GM12892 (cell line): ENCODE results near the gene PROX1.

ENCODE experiments used
- DNase-seq: peaks from one replicate; pipeline ENCODE4 v3.0.0; 2011; ENCODE audit not compliant: insufficient read length
- FAIRE-seq: peaks from 2 replicates; lab custom pipeline; 2011; peaks lifted over from hg19 to GRCh38; lab: Jason Lieb, UNC
- POLR2A ChIP-seq: IDR thresholded peaks from 2 replicates; pipeline ENCODE4 v1.6.1; 2011; ENCODE audit warnings: low read depth, low read length, control low read depth
- POLR2AphosphoS5 ChIP-seq: IDR thresholded peaks from 2 replicates; pipeline ENCODE4 v1.6.1; 2011; ENCODE audit warnings: low read depth, low read length, control low read depth
- TAF1 ChIP-seq: IDR thresholded peaks from 2 replicates; pipeline ENCODE4 v1.6.1; 2011; ENCODE audit warnings: low read depth, mild to moderate bottlenecking, control low read depth, low read length, borderline replicate concordance

Gene PROX1

DNA sequence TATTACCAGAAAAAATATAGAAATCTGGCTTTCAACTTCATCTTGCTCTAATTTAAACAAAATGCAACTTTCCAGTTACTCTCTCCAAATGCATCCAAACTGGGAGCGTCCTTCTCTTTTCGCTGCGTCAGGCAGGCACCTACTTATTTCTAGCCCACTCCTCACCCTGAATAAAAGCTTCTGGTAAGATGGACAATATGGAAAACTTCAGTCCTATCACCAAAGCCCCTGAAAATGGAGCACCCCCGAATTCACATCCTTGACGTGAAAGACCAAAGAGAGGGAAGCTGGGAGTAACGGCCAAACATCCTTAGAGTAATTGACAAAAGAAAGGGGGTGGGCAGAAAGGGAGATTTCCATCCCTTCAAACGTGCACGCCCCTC is 5.5 kb upstream of the PROX1 start:
- TF ChIP-seq POLR2AphosphoS5 (no peak), POLR2A (no peak), TAF1 (no peak)
- DNase-seq (no peak), FAIRE-seq (no peak)

DNA sequence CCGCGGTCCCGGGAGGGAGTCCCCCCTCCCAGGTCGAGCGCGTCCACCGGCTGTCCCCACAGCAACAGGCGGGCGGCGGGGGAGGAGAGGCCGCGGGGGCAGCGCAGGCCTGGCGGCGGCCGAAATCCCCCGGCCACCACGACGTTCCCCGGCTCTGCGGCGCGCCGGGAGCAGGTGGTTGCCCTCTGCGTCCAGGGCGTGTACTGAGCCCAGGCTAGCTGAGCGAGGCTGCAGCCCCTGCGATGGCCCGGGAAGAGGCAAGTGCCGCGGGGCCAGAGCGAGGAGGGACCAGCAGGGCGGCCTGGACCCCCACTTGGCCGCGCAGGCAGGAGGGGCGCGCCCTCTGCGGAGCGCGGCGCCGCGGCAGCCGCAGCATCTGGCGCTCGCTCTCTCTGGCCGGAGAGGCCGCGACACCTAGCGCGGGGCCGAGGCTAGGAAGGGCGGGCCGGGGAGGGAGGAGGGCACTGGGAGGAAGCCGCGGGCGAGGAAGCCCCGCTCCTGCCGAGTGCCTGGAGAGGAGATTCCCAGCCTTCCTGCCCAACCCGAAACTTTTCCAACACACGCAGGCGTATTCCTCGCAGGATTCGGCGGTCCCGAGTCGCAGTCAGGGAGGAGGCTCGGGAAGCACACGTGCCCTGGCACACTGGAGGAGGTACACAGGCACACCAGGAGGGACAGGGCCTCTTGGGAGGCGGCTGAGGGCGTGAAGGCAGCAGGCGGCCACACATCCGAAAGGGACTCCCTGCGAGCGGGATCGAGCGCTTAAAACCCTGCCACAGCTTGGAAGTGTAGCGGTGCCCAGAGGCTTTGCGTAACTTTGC is 4.9 kb upstream of the PROX1 start:
- FAIRE-seq (no peak), DNase-seq (no peak)
- TF ChIP-seq POLR2AphosphoS5 (no peak), POLR2A (no peak), TAF1 (no peak)

DNA sequence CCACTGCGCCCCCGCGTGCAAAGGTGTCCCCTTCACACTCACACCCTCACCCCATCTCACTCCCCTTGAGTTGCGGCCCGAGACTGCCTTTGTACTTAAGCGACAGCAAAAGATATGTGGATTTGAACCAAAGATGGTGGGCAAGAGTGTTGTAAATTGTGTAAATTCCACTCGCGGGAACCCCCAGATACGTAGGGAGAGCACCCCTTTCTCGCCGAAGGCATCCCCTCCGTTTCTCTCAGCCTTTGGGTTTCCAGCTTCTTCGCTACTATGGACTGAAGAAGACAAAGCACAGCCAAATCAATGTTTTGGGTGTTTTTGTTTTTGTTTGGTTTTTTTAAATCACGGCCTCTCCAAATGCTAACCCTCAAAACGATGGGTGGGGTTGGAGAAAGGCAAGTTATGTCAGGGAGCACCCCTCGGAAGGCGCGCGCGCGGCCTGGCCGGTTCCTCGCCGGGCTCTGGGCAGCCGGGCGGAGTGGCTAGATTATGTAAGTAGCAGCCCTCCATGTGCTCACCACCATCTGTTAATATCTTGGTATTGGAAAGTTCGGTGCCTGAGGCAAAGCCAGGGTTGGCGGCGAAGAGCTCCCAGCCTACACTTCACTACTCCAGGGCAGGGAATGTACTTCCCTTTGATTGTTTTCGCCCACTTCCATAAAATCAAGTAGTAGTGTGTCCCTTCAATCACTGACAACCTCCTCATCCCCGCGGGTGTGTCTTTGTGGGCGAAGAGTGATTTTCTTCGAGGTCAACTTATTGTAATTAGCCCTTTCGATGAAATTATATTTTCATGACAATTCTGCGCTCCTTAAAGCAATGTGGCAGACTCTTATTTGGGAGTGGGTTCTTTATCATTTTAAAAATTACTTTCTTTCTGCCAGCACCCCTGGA is 4.0 kb upstream of the PROX1 start:
- TF ChIP-seq POLR2AphosphoS5 (no peak), POLR2A (no peak), TAF1 (no peak)
- DNase-seq = no peak
- FAIRE-seq = no peak

DNA sequence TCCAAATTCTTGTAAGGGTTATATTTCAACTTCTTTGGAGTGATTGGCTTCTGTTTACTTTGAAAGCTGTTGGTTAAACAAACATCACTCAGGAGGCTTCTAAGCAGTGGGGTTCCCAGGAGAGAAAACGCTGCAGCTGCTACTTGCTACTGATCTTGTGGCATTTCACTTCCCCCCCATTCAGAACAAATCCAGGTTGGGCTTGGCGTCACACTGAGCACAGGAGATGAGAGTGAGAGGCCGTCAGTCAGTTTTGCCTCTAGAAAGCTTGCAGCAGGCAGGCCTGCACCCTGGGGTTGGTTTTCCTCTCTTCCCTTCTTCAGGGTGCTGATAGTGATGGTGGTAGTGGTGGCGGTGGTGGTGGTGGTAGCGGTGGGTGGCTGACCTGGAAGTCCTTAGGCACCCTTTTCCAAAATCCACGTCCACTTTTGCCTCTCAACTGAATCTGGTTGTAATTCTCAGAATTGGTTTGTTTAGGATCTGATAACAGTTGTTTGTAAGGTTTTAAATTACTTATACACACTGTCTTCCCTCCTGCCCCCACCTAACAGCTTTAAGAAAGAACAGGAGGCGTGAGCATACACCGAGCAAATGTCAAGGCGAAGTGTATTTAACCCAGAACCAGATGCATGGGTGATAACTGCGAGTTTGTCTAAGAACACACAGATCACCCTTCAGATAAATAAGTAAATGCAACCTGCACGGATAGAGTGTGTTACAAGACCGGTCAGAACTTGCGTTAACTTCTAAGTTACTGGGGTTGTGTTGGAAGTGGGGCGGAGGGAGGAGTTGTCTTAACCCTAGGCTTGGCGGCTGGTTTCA is 3.2 kb upstream of the PROX1 start:
- DNase-seq (no peak), FAIRE-seq (no peak)
- TF ChIP-seq POLR2AphosphoS5 (no peak), POLR2A (no peak), TAF1 (no peak)

DNA sequence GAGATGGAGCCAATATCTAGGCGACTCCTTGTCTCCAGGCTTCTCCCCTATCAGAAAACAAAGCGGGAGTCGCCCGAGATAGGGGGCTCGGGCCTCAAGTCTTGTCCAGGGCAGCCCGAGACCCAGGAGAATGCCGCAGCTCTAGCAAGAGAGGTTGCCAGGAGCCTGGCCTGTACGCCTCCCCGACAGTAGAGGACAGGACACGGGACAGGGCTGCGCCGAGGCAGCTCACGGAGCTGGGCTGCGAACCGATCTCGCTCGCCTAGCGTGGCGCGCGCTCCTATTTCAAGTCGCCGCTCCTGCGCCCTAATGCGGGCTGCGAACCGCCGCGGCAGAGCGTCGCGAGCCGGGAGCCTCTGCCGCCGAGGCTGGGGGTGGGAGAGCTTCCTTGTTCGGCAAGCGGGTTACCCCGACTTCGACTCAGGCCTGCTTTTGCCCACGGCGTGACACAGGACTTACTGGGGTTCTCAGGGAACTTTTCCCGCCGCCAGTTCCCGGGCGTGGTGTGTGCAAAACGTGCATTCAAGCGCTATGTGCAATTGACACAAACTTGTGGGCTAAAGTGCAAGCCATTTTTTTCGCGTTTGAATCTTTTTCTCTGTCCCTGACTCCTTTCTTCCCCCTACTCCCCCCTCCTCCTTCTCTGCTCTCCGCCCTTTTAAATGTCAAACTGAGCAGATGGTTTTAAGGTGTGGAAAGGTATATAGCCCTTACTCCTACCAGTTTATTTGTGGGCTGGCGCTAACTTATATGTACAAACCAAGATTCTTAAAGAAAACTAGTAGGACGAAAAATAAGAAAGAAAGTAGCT is 2.4 kb upstream of the PROX1 start:
- TF ChIP-seq TAF1 = no peak
- no peak for TF ChIP-seq POLR2AphosphoS5
- TF ChIP-seq POLR2A = no peak
- no peak for FAIRE-seq
- DNase-seq = no peak

DNA sequence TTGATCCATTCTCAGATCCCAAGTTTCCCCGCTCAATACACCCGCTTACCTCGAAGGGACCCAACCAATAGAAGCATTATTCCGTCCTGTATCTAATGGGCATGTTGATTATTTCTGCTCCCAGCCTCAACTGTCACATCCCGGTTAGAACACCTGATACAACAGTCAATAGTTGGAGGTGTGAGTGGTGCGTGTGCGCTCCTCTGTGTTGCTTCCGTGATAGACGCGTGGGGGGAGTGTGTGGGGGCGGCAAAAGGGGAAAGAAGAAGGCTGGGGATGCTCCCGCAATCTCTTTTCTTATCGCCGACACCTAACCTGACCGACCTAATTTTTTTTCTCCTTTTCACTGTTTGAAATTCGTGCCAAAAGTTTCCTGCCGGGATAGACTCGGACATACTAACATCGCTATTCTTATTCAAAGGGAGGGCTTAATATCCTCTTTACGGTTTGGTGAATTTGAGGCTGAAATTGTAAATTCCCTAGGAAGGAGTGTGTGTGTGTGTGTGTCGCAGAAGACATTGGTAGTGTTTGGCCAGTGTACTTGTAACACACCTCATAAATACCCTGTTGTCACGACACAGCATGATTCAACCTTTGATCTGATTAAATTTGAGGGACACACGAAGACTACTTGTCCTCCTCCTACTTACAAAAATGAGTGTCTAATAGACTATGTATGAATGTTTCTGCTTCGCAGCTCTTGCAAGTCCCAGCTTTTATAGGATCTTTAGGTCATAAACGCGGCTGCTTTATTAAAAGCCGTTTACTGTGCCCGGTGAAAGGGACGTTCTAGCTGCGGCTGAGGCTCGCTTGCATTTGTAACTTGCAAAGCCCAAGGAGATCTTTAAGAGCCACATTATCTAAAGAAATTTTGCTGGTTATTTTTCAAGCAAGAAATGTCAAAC is 1.5 kb upstream of the PROX1 start:
- FAIRE-seq (no peak), DNase-seq (no peak)
- TF ChIP-seq TAF1 (no peak), POLR2A (no peak), POLR2AphosphoS5 (no peak)

DNA sequence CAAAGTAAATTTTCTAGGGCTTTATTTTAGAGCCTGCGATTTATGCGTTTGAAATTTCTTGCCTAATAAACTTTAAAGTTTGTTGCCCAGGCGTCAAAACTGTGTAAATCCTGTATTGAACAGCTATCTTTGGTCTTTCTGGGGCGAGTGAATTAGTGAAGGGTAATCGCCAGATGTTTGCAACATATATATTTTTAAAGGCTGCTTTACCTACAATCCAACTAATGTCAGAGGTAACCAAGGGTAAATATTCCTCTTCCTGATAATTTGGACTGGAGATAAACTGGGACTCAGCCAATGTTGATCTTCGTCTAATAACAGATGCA is 885 bp upstream of the PROX1 start:
- no peak for TF ChIP-seq POLR2AphosphoS5
- no peak for TF ChIP-seq POLR2A
- TF ChIP-seq TAF1 = no peak
- DNase-seq (no peak), FAIRE-seq (no peak)

DNA sequence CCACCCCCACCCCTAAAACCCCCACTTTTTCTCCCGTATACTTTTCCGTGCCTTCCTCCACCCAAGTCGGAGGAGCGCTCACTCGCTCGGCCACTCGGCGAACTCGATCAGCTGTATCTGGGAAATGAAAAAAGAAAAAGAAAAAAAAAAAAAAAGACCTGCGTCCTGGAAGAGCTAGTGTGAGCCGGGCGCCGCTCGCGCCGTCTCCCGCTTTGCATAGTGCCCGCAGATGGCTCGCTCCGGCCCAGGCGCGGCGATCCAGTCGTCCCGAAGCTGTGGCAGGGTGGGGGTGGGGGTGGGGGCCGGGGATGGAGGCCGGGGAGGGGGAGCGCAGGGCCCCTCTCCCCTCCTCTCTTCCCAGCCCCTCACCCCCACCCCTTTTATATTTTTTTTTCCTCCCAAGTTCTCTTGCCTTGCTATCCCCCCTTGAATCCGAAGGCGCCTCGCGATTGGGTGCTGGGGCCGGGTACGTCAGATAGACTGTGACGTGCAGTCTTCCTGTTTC is 299 bp upstream of the PROX1 start:
- DNase-seq (no peak), FAIRE-seq (no peak)
- TF ChIP-seq POLR2AphosphoS5 (no peak), POLR2A (no peak), TAF1 (no peak)

DNA sequence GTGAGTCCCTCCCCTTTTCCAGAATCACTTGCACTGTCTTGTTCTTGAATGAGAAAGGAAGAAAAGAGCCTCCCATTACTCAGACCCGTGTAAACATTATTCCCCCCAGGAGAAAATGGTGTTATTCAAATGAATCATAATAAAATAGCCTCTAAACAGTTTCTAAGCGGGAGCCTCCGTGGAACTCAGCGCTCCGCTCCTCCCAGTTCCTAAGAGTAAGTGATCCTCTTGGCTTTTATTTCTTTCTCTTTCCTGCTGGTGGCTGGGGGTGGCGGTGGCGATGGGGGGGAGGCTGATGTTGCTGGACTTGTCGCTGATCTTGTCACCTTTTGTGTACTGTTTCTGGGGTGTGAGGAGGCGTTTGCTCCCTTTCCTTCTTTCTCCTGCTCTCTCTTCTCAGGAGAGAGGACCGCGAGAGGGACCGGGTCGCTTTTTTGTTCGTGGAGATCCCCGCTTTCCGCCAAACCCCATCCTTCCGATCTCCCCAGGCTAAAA is 781 bp downstream of the PROX1 start:
- FAIRE-seq (no peak), DNase-seq (no peak)
- no peak for TF ChIP-seq POLR2AphosphoS5
- TF ChIP-seq TAF1 = no peak
- TF ChIP-seq POLR2A = no peak
